Suprapubic skin (tissue), 3 donors: ENCODE data around the gene RPUSD1.

Experiments
- CTCF ChIP-seq, 2 donors: fragments of 200-600 bp in 1 of 2; fragments of 450-650 bp in 1 of 2; sonication (generic) in 1 of 2; IDR thresholded peaks; one replicate each; pipeline ENCODE4 v1.5.1; 2016 to 2019; ENCODE audit warnings: antibody characterized with exemption in 2 of 2, mild to moderate bottlenecking in 1 of 2, moderate library complexity in 1 of 2
- POLR2A ChIP-seq, 2 donors: fragments of 450-650 bp; IDR thresholded peaks; one replicate each; pipeline ENCODE4 v1.6.1; 2017; ENCODE audit warnings: antibody characterized with exemption in 2 of 2, mild to moderate bottlenecking in 2 of 2, moderate library complexity in 2 of 2

GRCh38 chr16:770411-770810 is 17.8 kb downstream of the RPUSD1 start:
- TF ChIP-seq CTCF (IDR thresholded peaks at IDR 0.05) (no peak), POLR2A (IDR thresholded peaks at IDR 0.05) (no peak)
